HL-60 (cell line): ENCODE results near the gene KCNQ5.

ENCODE experiments used
- DNase-seq, 2 experiments: peaks; one replicate each; pipeline ENCODE4 v3.0.0-alpha.2; 2010 to 2020; ENCODE audit warnings: low read depth in 1 of 2, low spot score in 1 of 2
- H3K27ac ChIP-seq: fragments of 250-450 bp; sonication (Bioruptor Pico); replicated peaks from 2 replicates; pipeline ENCODE4 v1.5.1; 2020; ENCODE audit warnings: mild to moderate bottlenecking, moderate library complexity
- H3K27me3 ChIP-seq: fragments of 250-450 bp; sonication (Bioruptor Pico); 2 replicates; pipeline ENCODE4 v1.5.1; 2021; ENCODE audit warnings: mild to moderate bottlenecking, moderate library complexity; ENCODE audit not compliant: insufficient read depth, poor library complexity, severe bottlenecking
- H3K4me3 ChIP-seq: replicated peaks from 2 replicates; pipeline ENCODE4 v1.5.1; 2011; ENCODE audit warnings: mild to moderate bottlenecking, control low read depth, low read length; ENCODE audit not compliant: insufficient read depth
- GABPA ChIP-seq: IDR thresholded peaks from 2 replicates; pipeline ENCODE4 v1.6.1; 2012; ENCODE audit warnings: low read depth
- POLR2AphosphoS5 ChIP-seq: IDR thresholded peaks from 2 replicates; pipeline ENCODE4 v1.6.1; 2012; ENCODE audit warnings: low read depth
- SPI1 ChIP-seq: IDR thresholded peaks from 2 replicates; pipeline ENCODE4 v1.6.1; 2012; ENCODE audit warnings: low read depth, mild to moderate bottlenecking, borderline replicate concordance
- TF ChIP-seq, protein P1 (sequence below): IDR thresholded peaks from 2 replicates; pipeline ENCODE4 v1.6.1; 2012; ENCODE audit warnings: low read depth; ENCODE audit not compliant: insufficient replicate concordance
- TF ChIP-seq, protein P2 (sequence below): IDR thresholded peaks from one replicate; pipeline ENCODE4 v1.5.1; 2011; ENCODE audit warnings: low read length, control low read depth, inconsistent platforms; ENCODE audit not compliant: insufficient read depth

KCNQ5 gene

DNA sequence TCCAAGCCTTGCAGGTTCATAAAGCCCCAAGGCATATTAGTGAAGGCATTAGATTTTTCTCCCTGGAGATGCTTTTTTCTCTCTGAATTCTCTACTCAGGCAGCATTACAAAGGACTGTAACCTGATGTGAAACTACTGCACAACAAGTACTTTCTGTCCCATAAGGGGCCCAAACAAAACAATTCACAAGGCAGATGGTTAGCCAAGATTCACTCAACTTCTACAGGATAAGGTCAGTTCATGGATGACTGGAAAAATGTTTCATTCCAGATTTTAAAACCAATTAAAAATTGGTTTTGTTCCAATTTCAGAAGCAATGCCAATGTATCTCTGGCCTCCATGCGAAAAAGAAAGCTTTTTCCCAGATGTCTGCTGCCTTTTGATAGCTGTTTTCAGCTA is 421.6 kb downstream of the KCNQ5 start:
- Histone ChIP-seq H3K27me3 (no peaks in the 10 kb centered on the region), H3K27ac (no peak overlapping the region), H3K4me3 (no peak overlapping the region)
- DNase-seq: no peak
- TF ChIP-seq, protein P1, sequence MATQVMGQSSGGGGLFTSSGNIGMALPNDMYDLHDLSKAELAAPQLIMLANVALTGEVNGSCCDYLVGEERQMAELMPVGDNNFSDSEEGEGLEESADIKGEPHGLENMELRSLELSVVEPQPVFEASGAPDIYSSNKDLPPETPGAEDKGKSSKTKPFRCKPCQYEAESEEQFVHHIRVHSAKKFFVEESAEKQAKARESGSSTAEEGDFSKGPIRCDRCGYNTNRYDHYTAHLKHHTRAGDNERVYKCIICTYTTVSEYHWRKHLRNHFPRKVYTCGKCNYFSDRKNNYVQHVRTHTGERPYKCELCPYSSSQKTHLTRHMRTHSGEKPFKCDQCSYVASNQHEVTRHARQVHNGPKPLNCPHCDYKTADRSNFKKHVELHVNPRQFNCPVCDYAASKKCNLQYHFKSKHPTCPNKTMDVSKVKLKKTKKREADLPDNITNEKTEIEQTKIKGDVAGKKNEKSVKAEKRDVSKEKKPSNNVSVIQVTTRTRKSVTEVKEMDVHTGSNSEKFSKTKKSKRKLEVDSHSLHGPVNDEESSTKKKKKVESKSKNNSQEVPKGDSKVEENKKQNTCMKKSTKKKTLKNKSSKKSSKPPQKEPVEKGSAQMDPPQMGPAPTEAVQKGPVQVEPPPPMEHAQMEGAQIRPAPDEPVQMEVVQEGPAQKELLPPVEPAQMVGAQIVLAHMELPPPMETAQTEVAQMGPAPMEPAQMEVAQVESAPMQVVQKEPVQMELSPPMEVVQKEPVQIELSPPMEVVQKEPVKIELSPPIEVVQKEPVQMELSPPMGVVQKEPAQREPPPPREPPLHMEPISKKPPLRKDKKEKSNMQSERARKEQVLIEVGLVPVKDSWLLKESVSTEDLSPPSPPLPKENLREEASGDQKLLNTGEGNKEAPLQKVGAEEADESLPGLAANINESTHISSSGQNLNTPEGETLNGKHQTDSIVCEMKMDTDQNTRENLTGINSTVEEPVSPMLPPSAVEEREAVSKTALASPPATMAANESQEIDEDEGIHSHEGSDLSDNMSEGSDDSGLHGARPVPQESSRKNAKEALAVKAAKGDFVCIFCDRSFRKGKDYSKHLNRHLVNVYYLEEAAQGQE: no peak
- TF ChIP-seq, protein P2, sequence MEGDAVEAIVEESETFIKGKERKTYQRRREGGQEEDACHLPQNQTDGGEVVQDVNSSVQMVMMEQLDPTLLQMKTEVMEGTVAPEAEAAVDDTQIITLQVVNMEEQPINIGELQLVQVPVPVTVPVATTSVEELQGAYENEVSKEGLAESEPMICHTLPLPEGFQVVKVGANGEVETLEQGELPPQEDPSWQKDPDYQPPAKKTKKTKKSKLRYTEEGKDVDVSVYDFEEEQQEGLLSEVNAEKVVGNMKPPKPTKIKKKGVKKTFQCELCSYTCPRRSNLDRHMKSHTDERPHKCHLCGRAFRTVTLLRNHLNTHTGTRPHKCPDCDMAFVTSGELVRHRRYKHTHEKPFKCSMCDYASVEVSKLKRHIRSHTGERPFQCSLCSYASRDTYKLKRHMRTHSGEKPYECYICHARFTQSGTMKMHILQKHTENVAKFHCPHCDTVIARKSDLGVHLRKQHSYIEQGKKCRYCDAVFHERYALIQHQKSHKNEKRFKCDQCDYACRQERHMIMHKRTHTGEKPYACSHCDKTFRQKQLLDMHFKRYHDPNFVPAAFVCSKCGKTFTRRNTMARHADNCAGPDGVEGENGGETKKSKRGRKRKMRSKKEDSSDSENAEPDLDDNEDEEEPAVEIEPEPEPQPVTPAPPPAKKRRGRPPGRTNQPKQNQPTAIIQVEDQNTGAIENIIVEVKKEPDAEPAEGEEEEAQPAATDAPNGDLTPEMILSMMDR: no peak
- TF ChIP-seq POLR2AphosphoS5 (no peak), SPI1 (no peak), GABPA (no peak)

DNA sequence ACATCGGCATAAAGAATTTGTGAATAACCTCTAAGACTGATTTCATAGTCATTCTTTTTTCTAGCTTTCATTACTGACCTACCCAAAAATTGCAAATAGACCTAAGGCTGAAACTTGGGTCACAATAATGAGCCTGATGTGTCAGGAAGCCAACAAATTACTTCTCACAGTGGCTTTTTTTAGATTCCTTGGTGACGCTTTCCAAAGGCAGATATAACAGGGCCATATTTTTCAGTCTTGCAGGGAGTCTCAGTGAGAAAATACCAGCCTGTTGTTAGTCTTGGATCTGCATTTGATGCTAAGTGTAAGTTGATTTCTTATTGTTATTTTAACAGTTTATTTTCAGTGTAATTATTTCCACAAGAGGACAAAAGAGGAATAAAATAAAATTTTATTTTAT is 423.7 kb downstream of the KCNQ5 start:
- Histone ChIP-seq H3K4me3 (no peak overlapping the region), H3K27me3 (no peaks in the 10 kb centered on the region), H3K27ac (no peak overlapping the region)
- DNase-seq: no peak
- TF ChIP-seq SPI1: no peak
- TF ChIP-seq, protein P2: no peak
- TF ChIP-seq, protein P1: no peak
- no peak for TF ChIP-seq GABPA
- TF ChIP-seq POLR2AphosphoS5: no peak

DNA sequence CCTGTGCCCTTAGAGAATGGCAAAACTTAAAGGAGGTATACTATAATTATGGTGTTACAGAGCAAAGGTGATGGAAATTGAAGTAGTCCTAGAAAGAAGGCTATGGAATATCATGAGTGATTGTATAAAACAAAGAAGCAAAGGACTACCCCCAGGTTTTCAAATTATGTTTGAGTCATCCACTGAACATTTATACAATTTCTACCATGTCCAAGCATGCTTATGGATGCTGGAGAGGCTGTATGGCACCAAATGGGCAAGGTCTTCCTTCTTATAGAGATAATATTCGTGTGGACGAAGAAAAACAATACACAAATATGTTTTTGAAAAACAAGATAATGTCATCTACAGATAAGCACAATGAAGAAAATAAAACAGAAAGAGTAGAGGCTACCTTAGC is 425.9 kb downstream of the KCNQ5 start:
- no peak for DNase-seq
- Histone ChIP-seq H3K27me3 (no peaks in the 10 kb centered on the region), H3K27ac (no peak overlapping the region), H3K4me3 (no peak overlapping the region)
- TF ChIP-seq, protein P1: no peak
- TF ChIP-seq GABPA (no peak), SPI1 (no peak)
- TF ChIP-seq, protein P2: no peak
